ENCODE data around the gene STON1. TPM values are rescaled to one million over a fixed set of nuclear protein-coding genes. Genes with fewer than 3 reads are reported as not detected.

The STON1 gene
- total RNA-seq, 2 experiments from 2014 or later, result 1.6 to 1.9 TPM

Other genes starting within 250 kb of the STON1 start
- gene FOXN2, start 215.5 kb upstream of the STON1 start, total RNA-seq, result 10 to 100 TPM; 60.3 to 61.7 TPM
- 10 to 100 TPM; 43.8 to 49.5 TPM for gene PPP1R21, start 89.4 kb upstream of the STON1 start, total RNA-seq
- not detected for gene GTF2A1L, start 87.7 kb downstream of the STON1 start, total RNA-seq
- not detected for gene LHCGR, start 225.6 kb downstream of the STON1 start, total RNA-seq